ENCODE results near the gene NCOA3.
"Not testable (repeated sequence)": the region's sequence is repeated elsewhere in the genome, so short reads cannot be mapped to it uniquely, and the experiment has no call there.

The NCOA3 gene

GRCh38 chr20:47490795-47491194 lies 10.9 kb upstream of the NCOA3 start:
- no peak for TF ChIP-seq CTCF (IDR thresholded peaks at IDR 0.05; ENCODE audit: low read depth, low read length)
- no peak overlapping the region for H3K4me3 ChIP-seq (ENCODE audit: low read depth, low read length)

- TF ChIP-seq CTCF (IDR thresholded peaks at IDR 0.05; ENCODE audit: low read depth, low read length) = no peak
- no peak overlapping the region for H3K4me3 ChIP-seq (ENCODE audit: low read depth, low read length)
Measured at GRCh38 chr20:47492284-47492683, 9.4 kb upstream of the NCOA3 start.

GRCh38 chr20:47493175-47493962 lies 8.3 kb upstream of the NCOA3 start:
- no peak overlapping the region for H3K4me3 ChIP-seq (ENCODE audit: low read depth, low read length)
- TF ChIP-seq CTCF (IDR thresholded peaks at IDR 0.05; ENCODE audit: low read depth, low read length) = no peak

- H3K4me3 ChIP-seq (ENCODE audit: low read depth, low read length) = no peak overlapping the region
- no peak for TF ChIP-seq CTCF (IDR thresholded peaks at IDR 0.05; ENCODE audit: low read depth, low read length)
Measured at GRCh38 chr20:47493963-47494293, 7.8 kb upstream of the NCOA3 start.

GRCh38 chr20:47494606-47495005 lies 7.1 kb upstream of the NCOA3 start:
- H3K4me3 ChIP-seq (ENCODE audit: low read depth, low read length) = not testable (repeated sequence)

- no peak overlapping the region for H3K4me3 ChIP-seq (ENCODE audit: low read depth, low read length)
- TF ChIP-seq CTCF (IDR thresholded peaks at IDR 0.05; ENCODE audit: low read depth, low read length) = no peak
Measured at GRCh38 chr20:47496118-47496517, 5.6 kb upstream of the NCOA3 start.

- TF ChIP-seq CTCF (IDR thresholded peaks at IDR 0.05; ENCODE audit: low read depth, low read length) = no peak
- no peak overlapping the region for H3K4me3 ChIP-seq (ENCODE audit: low read depth, low read length)
Measured at GRCh38 chr20:47498606-47499005, 3.1 kb upstream of the NCOA3 start.

- TF ChIP-seq CTCF (IDR thresholded peaks at IDR 0.05; ENCODE audit: low read depth, low read length) = no peak
- H3K4me3 ChIP-seq (ENCODE audit: low read depth, low read length) = no peak overlapping the region
Measured at GRCh38 chr20:47499053-47499452, 2.6 kb upstream of the NCOA3 start.

GRCh38 chr20:47500082-47500481 lies 1.6 kb upstream of the NCOA3 start:
- not testable (repeated sequence) for H3K4me3 ChIP-seq (ENCODE audit: low read depth, low read length)
